ENCODE data around the gene ACVRL1.

GRCh38 chr12:51863933-51864832 lies 43.1 kb upstream of the ACVRL1 start:
- TF ChIP-seq CTCF (IDR thresholded peaks at IDR 0.05; ENCODE audit: low read depth, low read length, missing input control) (no peak), FOXA2 (IDR thresholded peaks at IDR 0.05) (no peak), RAD21 (IDR thresholded peaks at IDR 0.05) (no peak), SP1 (IDR thresholded peaks at IDR 0.05) (peak; percentile 74), NR2F2 (IDR thresholded peaks at IDR 0.05) (no peak), YY1 (IDR thresholded peaks at IDR 0.05) (peak; percentile 18)
- TF ChIP-seq, protein P1, sequence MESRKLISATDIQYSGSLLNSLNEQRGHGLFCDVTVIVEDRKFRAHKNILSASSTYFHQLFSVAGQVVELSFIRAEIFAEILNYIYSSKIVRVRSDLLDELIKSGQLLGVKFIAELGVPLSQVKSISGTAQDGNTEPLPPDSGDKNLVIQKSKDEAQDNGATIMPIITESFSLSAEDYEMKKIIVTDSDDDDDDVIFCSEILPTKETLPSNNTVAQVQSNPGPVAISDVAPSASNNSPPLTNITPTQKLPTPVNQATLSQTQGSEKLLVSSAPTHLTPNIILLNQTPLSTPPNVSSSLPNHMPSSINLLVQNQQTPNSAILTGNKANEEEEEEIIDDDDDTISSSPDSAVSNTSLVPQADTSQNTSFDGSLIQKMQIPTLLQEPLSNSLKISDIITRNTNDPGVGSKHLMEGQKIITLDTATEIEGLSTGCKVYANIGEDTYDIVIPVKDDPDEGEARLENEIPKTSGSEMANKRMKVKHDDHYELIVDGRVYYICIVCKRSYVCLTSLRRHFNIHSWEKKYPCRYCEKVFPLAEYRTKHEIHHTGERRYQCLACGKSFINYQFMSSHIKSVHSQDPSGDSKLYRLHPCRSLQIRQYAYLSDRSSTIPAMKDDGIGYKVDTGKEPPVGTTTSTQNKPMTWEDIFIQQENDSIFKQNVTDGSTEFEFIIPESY (IDR thresholded peaks at IDR 0.05), result no peak
- TF ChIP-seq, protein P2, sequence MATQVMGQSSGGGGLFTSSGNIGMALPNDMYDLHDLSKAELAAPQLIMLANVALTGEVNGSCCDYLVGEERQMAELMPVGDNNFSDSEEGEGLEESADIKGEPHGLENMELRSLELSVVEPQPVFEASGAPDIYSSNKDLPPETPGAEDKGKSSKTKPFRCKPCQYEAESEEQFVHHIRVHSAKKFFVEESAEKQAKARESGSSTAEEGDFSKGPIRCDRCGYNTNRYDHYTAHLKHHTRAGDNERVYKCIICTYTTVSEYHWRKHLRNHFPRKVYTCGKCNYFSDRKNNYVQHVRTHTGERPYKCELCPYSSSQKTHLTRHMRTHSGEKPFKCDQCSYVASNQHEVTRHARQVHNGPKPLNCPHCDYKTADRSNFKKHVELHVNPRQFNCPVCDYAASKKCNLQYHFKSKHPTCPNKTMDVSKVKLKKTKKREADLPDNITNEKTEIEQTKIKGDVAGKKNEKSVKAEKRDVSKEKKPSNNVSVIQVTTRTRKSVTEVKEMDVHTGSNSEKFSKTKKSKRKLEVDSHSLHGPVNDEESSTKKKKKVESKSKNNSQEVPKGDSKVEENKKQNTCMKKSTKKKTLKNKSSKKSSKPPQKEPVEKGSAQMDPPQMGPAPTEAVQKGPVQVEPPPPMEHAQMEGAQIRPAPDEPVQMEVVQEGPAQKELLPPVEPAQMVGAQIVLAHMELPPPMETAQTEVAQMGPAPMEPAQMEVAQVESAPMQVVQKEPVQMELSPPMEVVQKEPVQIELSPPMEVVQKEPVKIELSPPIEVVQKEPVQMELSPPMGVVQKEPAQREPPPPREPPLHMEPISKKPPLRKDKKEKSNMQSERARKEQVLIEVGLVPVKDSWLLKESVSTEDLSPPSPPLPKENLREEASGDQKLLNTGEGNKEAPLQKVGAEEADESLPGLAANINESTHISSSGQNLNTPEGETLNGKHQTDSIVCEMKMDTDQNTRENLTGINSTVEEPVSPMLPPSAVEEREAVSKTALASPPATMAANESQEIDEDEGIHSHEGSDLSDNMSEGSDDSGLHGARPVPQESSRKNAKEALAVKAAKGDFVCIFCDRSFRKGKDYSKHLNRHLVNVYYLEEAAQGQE (IDR thresholded peaks at IDR 0.05), result no peak

Measured in liver (tissue), 3 donors.